Transverse colon (tissue), 4 donors: Measurements from ENCODE around the gene SLC28A3.

Source experiments
- POLR2AphosphoS5 ChIP-seq, 3 donors: sonication (generic); formaldehyde crosslinking; IDR thresholded peaks; one replicate each; pipeline ENCODE4 v1.6.1; 2016; ENCODE audit warnings: antibody characterized with exemption in 3 of 3
- TF ChIP-seq, protein P1 (sequence below), 5 experiments: fragments of 200-600 bp in 3 of 5; fragments of 450-650 bp in 2 of 5; sonication (generic) in 3 of 5; IDR thresholded peaks; 1 replicate in 2 of 5; 2 replicates in 3 of 5; pipeline ENCODE4 v1.5.1; 2016 to 2017; ENCODE audit warnings: antibody characterized with exemption in 5 of 5, inconsistent platforms in 3 of 5, mild to moderate bottlenecking in 2 of 5, moderate library complexity in 1 of 5

- no peak for TF ChIP-seq POLR2AphosphoS5 (IDR thresholded peaks at IDR 0.05)
- TF ChIP-seq, protein P1, sequence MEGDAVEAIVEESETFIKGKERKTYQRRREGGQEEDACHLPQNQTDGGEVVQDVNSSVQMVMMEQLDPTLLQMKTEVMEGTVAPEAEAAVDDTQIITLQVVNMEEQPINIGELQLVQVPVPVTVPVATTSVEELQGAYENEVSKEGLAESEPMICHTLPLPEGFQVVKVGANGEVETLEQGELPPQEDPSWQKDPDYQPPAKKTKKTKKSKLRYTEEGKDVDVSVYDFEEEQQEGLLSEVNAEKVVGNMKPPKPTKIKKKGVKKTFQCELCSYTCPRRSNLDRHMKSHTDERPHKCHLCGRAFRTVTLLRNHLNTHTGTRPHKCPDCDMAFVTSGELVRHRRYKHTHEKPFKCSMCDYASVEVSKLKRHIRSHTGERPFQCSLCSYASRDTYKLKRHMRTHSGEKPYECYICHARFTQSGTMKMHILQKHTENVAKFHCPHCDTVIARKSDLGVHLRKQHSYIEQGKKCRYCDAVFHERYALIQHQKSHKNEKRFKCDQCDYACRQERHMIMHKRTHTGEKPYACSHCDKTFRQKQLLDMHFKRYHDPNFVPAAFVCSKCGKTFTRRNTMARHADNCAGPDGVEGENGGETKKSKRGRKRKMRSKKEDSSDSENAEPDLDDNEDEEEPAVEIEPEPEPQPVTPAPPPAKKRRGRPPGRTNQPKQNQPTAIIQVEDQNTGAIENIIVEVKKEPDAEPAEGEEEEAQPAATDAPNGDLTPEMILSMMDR (IDR thresholded peaks at IDR 0.05): no peak
These were observed 84.9 kb downstream of the SLC28A3 start for GRCh38 chr9:84255696-84256095.
